PFSK-1 (cell line): Measurements from ENCODE around the gene DPH7.

Source experiments
- FOXP2 ChIP-seq: optimal IDR thresholded peaks from 2 replicates; pipeline ENCODE3; 2011; ENCODE audit warnings: borderline replicate concordance, control low read depth, inconsistent platforms; ENCODE audit not compliant: insufficient read depth; ENCODE audit errors: extremely low read length, extremely low read depth
- POLR2AphosphoS5 ChIP-seq: IDR thresholded peaks from 2 replicates; pipeline ENCODE4 v1.6.1; 2012; ENCODE audit warnings: low read depth, mild to moderate bottlenecking, control low read depth, low read length, moderate library complexity
- REST ChIP-seq, 2 experiments: IDR thresholded peaks; 2 replicates each; pipeline versions ENCODE4 v1.6.1 to v1.8.0; 2011 to 2012; ENCODE audit warnings: low read depth in 2 of 2, low read length in 2 of 2, control low read depth in 1 of 2, inconsistent platforms in 1 of 2, mild to moderate bottlenecking in 1 of 2, moderate library complexity in 1 of 2; ENCODE audit not compliant: insufficient read depth in 1 of 2

GRCh38 chr9:137614631-137615386, 36.1 kb upstream of the DPH7 start:
- TF ChIP-seq POLR2AphosphoS5 (no peak; the same call in 1 of the 2 replicates), FOXP2 (no peak), REST (IDR thresholded peaks at IDR 0.05; ENCODE audit: insufficient read depth in 1 of 2, low read depth in 2 of 2, low read length in 2 of 2) (no peak)
